Measurements from ENCODE around the gene FJX1.

The FJX1 gene

GRCh38 chr11:35608502-35608901 lies 9.8 kb upstream of the FJX1 start:
- no peak for DNase-seq

DNA sequence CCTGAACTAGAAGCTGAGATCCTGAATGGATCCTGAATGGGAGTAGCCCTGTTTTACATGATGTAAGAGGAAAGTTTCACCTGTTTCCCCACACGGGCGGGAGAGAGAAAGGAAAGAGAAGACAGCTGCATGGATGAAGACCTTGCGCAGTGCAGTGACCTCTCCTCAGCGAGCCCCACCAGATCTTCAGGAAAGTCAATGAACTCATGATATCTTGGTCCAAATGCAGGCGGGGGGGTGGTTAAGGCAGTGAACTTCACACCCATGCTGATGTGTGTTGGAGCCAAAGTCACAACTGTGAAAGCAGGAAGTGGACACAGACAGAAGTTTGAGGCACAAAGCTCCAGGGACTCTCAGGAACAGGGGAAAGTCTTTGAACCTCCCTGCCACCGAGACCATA lies 8.6 kb upstream of the FJX1 start:
- DNase-seq, result no peak

- no peak for DNase-seq
Measured at GRCh38 chr11:35610631-35611030, 7.6 kb upstream of the FJX1 start.

- no peak for DNase-seq
Measured at GRCh38 chr11:35611741-35612140, 6.5 kb upstream of the FJX1 start.

GRCh38 chr11:35614939-35615569 lies 3.2 kb upstream of the FJX1 start:
- no peak for DNase-seq

GRCh38 chr11:35615921-35616900 lies 2.0 kb upstream of the FJX1 start:
- DNase-seq, result peak; percentile 50 to 72

GRCh38 chr11:35617316-35617686 lies 959 bp upstream of the FJX1 start:
- DNase-seq, result no peak

- peak in 1 of 2 experiments; percentile 64 for DNase-seq
Measured at GRCh38 chr11:35618497-35619115, 346 bp downstream of the FJX1 start.

DNA sequence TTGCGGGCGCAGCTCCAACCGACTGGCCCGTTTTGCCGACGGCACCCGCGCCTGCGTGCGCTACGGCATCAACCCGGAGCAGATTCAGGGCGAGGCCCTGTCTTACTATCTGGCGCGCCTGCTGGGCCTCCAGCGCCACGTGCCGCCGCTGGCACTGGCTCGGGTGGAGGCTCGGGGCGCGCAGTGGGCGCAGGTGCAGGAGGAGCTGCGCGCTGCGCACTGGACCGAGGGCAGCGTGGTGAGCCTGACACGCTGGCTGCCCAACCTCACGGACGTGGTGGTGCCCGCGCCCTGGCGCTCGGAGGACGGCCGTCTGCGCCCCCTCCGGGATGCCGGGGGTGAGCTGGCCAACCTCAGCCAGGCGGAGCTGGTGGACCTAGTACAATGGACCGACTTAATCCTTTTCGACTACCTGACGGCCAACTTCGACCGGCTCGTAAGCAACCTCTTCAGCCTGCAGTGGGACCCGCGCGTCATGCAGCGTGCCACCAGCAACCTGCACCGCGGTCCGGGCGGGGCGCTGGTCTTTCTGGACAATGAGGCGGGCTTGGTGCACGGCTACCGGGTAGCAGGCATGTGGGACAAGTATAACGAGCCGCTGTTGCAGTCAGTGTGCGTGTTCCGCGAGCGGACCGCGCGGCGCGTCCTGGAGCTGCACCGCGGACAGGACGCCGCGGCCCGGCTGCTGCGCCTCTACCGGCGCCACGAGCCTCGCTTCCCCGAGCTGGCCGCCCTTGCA lies 1.0 kb downstream of the FJX1 start:
- DNase-seq, result peak; percentile 37 to 73

- DNase-seq, result peak in 1 of 2 experiments; percentile 41
Measured at GRCh38 chr11:35619855-35620640, 1.8 kb downstream of the FJX1 start.

DNA sequence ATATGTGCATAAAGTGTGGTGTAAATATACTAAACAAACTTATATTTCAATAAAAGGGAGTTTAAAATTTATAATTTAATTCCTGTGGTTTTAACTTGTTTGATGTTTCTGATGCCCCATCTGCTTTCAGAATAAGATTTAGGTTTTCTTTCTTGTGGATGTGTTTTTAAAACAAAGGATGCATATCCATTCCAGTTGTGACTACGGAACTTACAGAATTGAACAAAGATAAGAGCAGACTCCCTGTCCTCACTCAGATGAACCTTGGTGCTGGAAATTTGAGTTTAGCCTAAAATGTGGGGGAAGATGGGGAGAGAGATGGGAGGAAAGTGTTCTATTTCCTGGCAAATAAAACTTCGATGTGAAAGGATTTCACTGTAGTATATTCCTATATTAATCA lies 2.5 kb downstream of the FJX1 start:
- DNase-seq, result no peak

DNA sequence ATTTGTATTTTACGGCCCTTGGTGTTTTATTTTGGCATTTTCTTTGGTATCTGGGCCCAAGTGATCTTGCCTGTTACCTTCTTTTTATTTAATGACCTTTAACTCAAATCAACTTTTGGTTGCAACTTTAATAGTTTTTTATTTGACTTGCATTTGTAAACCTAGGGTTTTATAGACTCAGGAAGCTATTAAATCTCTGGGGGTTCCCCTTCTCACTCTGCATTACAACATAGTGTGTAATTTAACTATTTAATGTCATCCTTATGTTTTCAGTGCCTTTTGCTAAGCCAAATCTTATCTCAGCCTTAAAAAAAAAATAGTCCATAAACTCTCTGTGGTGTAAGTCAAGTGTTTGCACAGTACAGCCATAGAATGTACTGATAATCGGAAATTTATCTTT lies 3.4 kb downstream of the FJX1 start:
- no peak for DNase-seq

DNA sequence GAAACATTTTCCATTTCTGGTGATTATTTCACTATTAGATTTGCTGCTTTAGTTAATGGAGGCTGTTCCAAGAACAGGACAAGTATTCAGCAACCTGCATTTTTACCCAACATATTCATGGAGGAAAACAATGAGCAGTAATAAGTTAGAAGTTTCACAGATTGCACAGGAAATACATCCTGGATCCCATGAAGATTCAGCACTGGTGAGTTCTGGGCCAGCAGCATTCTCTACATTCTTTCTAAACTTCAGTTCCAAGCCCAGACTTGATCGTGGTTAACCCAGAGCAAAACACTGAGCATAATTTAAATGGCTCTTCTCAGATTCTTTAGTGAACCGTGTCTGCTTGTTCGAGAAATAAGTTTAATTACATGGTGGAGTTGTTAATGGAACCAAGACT lies 3.8 kb downstream of the FJX1 start:
- DNase-seq, result peak in 1 of 2 experiments; percentile 20

GRCh38 chr11:35623621-35624168 lies 5.4 kb downstream of the FJX1 start:
- peak; percentile 4 to 36 for DNase-seq

- no peak for DNase-seq
Measured at GRCh38 chr11:35624316-35624715, 6.1 kb downstream of the FJX1 start.

DNA sequence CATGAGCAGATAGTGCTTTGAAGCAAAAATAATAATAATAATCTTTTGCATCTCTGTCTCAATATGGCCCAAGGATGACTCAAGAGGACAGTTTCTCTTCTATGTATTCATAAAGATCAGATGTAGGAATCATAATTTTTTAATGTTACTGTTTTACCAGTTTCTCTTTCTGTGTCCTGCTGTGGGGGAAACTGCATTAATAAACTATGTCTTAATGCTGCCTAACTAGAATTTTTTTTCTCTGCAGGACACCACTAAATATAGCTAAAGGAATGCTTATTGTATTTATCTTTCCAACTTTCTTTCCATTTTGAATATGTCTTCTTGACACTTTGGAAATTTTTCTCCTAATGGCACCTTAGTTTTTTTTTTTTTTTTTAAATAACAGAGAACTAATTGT lies 6.5 kb downstream of the FJX1 start:
- no peak for DNase-seq

DNA sequence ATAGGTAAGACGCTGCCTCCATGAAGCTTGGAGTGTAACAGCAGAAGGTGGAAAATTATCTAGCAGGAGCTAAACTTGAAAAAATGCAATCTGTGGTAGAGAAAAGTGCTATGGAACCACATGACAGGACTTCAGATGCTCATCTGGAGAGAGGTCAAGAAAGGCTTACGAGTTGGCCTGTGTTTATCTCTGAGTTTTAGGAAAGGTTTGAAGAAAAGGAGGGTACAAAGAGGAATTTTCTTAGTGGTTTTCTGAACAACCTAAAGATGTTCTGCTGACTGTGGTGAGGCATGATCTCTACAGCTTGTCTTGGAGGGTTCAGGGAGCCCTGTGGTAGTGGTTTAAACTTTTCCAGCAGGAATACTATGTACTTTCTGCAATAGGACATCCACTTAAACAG lies 8.2 kb downstream of the FJX1 start:
- DNase-seq, result no peak

GRCh38 chr11:35629511-35629910 lies 11.3 kb downstream of the FJX1 start:
- no peak for DNase-seq

GRCh38 chr11:35629914-35630313 lies 11.7 kb downstream of the FJX1 start:
- peak in 1 of 2 experiments; percentile 53 for DNase-seq

GRCh38 chr11:35631891-35632290 lies 13.6 kb downstream of the FJX1 start:
- no peak for DNase-seq

- no peak for DNase-seq
Measured at GRCh38 chr11:35632301-35632700, 14.0 kb downstream of the FJX1 start.

All from NCI-H446 (cell line).